NCI-H460 (cell line): ENCODE data around the gene COASY. TPM values are rescaled to one million over a fixed set of nuclear protein-coding genes. Genes with fewer than 3 reads are reported as not detected.

Experiments used
- DNase-seq: peaks from one replicate; pipeline ENCODE4 v3.0.0-alpha.2; 2016; ENCODE audit warnings: low read depth; ENCODE audit errors: extremely low read depth
- total RNA-seq: library from RNA; depleted of rRNA; stranded (reverse); fragments of >200 nt; shearing (Covaris generic); gene quantifications from 2 replicates; pipeline ENCODE4 v1.2.3, GENCODE V29; 2014

The COASY gene
- total RNA-seq, 1 experiment from 2014 or later, result 38.1 TPM

DNA sequence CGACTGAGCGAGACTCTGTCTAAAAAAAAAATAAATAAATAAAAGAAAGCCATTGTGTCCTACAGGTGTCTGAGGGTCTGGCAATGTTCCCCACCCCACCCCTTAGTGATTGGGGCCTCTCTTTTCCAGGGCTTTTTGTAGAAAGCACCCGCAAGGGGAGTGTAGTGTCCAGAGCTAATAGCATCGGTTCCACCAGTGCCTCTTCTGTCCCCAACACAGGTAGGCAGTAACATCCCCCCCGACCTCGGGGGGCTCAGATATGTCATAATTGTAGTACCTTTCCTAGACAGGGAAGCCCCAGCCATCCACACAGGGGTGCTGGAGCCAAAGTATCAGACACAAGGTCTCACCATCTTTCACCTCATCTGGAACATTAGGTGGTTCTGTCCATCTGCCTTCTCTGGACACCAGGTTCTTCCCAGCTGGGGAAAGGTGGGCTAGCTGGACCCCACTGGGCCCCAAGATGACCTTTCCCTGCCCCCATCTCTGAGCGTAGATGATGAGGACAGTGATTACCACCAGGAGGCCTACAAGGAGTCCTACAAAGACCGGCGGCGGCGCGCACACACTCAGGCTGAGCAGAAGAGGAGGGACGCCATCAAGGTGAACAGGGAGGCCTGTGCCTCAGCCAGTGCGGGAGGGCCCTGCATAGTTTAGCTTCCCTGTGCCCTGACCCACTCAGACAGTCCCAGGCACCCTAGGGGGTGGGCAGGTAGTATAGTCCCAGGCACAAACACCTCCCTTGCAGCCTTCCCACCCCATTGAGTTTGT lies 6.6 kb downstream of the COASY start:
- DNase-seq, result no peak

DNA sequence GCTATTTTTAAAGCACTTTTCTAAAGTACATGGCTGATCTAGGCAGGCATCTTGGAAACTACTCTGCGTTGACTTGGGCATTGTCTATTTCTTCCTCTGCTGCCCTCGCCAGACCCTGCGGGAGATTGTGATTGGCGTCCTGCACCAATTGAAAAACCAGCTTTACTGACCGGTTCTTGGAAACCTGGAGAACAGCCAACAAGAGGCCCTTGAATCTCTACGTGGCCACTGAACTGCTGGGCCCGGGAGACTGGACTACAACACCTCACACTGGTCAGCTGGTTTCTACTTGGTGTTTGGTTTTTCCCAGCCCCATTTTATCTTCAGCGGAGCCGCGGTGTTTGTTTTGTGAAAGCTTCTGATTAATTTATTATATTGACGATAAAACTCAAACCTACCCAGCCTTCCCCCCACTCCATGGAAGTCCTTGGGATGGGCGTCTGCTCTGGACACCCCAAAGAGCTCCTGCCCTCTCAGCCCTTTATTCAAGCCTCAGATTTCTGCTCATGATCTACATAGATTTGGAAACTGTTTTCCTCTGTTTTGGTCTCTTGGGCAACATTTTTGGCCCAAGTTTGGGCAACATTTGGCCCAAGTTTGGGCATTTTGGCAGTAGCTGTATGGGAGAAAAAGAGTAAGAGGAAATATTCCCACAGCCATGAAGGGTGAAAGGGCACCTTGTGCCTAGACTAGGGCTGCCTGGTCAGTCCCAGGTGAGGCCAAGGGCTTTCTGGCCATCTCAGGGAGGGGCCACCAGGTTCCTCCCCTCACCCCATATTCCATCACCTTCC lies 9.7 kb downstream of the COASY start:
- DNase-seq, result no peak

GRCh38 chr17:42573095-42573494 lies 11.1 kb downstream of the COASY start:
- no peak for DNase-seq

DNA sequence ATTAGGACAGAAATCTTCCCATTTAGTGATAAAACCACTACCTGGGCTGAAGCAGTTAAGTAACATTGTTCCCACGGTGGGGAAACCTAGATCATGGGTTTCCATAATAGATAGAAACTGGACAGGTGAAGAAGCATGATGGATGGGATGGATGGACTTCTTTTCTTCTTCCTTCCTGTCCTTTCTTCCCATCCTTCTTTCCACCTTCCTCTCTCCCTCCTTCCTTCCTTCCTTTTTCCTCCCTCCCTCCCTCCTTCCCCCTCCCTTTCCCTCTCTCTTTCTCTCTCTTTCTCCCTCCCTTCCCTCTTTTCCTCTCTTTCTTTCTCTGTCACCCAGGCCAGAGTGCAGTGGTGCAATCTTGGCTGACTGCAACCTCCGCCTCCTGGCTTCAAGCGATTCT lies 12.5 kb downstream of the COASY start:
- DNase-seq, result no peak

DNA sequence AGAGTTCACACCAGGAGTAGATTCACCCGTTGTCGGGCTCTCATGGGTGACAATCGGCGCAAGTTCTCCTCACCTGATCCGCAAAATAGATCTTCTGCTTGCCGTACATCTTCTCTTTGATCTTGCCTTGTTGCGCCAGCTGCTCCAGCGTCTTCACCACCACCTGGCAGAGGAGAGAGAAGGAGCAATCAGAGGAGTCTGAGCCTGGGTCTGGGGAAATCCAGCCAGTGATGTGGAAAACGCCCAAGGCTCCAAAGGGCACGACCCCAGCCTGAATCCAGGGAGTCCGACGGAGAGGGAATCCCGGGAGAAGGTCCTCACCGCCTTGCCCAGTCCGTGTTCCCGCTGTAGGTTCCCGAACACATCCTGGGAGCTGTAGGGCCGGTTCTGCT lies 15.2 kb downstream of the COASY start:
- no peak for DNase-seq

- peak; percentile 94 for DNase-seq
These were observed 15.8 kb downstream of the COASY start, which contains the start of gene PSMC3IP for GRCh38 chr17:42577532-42578281. PSMC3IP (minus strand) TSS chr17:42577729; CDS start chr17:42577686, 43 bp downstream.

DNA sequence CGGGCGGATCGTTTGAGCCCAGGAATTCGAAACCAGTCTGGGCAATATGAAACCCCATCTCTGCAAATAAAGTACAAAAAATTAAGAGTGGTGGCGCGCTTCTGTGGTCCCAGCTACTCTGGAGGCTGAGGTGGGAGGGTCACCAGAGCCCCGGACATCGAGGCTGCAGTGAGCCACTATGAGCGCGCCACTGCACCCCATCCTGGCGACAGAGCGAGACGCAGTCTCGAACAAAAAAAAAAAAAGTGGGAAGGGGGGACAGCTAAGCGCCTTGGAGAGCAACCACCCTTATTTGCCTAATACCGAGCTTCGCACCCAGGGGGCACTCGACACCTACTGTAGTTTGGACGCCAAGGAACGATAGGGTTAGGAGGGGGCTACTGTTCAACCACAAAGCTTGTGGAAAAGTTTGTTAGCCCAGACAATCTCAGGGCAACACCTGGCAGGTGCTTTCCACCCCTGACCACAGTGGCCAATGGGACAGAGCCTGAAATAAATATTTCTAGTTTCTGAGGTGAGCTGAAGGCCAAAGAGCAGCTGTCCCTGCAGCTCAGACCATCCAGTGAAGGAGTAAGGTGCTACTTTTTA lies 16.4 kb downstream of the COASY start:
- DNase-seq, result peak; percentile 69

- no peak for DNase-seq
These were observed 18.0 kb downstream of the COASY start for GRCh38 chr17:42579794-42580551.

GRCh38 chr17:42581744-42582270 lies 19.9 kb downstream of the COASY start:
- DNase-seq, result no peak

DNA sequence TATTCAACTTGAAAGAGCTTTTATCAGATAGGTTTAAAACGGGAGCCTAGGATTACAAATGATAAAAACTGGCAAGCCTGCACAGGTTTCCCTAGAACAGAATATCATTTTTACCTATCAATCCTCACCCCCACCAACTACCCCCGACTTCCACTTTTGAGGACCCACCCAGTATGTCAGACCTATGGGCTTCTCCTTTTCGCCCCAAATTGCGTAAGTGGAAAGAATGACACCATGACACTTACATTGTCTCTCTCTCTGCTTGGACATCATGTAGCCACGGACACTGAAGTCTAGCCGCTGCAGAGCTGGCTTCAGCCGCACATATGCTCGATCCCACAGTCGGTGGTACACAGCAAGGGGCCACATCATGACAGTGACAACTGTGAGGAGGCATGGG lies 22.9 kb downstream of the COASY start:
- DNase-seq, result no peak

GRCh38 chr17:42585353-42585752 lies 23.4 kb downstream of the COASY start:
- no peak for DNase-seq

DNA sequence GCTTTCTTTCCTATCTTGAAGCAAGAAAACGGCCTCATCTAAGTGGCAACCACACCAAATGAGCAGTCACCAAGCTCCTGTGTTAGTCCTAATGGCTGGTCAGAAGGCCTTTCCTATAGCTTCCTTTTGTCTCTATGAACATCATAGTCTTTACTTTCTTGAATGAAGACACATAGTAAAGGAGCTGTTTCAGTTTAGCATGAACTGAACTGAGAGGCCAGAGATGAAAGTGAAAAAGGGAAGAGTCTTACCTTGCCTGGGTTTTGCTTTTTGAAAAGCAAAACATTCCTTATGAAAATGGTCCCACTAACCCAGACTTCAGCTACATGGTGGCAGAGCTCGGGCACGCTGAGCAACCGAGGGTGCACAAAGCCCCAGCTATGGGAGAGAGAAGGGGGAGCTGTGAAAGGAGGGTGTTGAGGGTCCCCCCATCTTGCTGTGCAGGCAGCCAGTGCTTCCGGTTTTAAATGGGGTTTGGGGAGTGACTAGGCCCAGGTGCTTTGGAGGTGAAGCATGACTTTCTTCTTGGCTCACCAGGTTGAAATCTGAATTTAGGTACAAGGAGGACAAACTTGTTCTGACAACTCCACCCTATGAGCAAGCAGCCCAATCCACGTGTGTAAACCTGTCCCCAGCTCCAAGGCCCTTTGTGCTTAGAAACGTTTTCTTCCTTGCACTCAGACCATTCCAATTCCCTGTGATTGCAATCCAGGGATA lies 24.7 kb downstream of the COASY start:
- DNase-seq, result no peak

GRCh38 chr17:42590886-42591285 lies 28.9 kb downstream of the COASY start:
- no peak for DNase-seq

- no peak for DNase-seq
These were observed 29.5 kb downstream of the COASY start for GRCh38 chr17:42591411-42591810.

DNA sequence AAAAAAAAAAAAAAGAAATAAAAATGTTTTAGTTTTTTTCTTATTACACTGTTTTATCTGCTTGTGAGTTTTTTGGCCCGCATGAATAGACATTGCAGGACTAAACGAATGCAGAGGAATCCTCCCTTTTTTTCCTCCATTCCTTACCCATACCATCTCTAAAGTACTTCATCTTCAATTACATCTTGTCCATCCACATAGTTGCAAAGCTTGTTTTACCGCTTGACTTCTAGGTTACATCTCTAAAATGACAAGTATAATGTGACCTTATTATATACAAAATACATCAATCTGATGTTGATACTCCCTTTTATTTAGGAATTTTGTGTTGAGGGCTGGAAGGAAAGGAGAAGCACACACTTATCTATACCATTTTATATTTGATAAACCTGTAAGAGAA lies 34.4 kb downstream of the COASY start:
- no peak for DNase-seq

DNA sequence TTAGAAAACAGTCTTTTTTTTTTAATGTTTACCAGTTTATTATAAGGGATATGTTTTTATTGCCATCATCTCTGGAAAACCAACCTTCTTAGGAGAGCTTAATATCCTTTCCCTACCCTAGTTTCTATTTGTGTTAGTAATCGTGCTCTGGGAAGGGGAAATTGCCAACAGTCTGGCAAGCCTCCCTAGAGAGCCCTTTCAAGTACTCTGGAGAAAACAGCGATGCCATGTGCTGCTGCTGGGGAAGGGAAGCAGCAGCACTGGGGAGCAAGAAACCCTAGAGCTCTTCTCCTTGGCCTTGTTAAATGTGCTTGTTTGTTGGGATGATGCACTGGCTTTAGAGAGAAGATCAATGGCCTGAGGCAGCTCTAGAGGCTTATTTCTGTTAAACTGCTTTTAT lies 37.0 kb downstream of the COASY start:
- DNase-seq, result no peak

DNA sequence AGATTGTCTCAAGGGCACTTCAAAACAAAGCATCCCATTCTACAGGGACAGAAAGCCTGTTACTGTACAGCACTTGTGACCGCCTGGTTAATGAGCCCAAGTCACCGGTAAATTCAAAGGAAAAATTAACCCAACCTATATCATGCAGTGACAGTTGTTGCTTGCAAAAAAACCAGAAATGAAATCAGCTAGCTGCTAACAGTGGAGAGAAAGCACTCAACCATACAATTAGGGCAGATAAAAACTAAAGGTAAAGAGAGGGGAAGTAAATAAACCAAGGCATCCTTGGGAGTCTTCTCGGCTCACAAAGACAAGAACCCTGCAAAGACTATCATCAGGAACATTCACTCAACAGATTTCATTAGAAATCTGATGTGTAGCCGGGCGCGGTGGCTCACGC lies 41.4 kb downstream of the COASY start:
- DNase-seq, result no peak

DNA sequence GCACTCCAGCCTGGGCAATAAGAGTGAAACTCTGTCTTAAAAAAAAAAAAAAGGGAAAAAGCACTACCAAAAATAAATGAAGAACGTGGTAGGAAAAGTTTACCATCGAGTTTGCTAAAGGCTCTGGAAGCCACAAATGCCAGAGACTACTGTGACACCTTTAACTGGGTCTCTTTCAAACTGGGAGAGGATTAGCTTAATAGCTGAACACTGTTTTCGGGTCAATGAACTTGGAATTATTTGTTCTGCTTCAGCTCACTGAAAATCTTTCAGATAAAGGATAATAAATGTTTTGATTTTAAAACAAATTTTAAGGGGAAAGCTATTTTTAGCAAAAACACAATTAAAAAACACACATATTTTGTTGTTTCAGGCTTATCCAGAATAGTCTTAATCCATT lies 45.8 kb downstream of the COASY start:
- DNase-seq, result no peak
